GM12878 (cell line): ENCODE data around the gene CNOT6L. TPM values are rescaled to one million over a fixed set of nuclear protein-coding genes. Genes with fewer than 3 reads are reported as not detected.

Source experiments
- ASH2L ChIP-seq: fragments of 300-600, 200-600 bp; sonication (generic); IDR thresholded peaks from 2 replicates; pipeline ENCODE4 v1.6.1; 2017; ENCODE audit warnings: low read depth, mild to moderate bottlenecking, borderline replicate concordance
- BMI1 ChIP-seq: fragments of 450-650 bp; IDR thresholded peaks from 2 replicates; pipeline ENCODE4 v1.6.1; 2016; ENCODE audit warnings: mild to moderate bottlenecking, moderate library complexity, borderline replicate concordance
- EGR1 ChIP-seq, 2 experiments: IDR thresholded peaks; 1 replicate in 1 of 2; 2 replicates in 1 of 2; pipeline ENCODE4 v1.6.1; 2011 to 2012; ENCODE audit warnings: low read depth in 2 of 2, low read length in 2 of 2, borderline replicate concordance in 1 of 2, mild to moderate bottlenecking in 1 of 2, moderate library complexity in 1 of 2
- IRF4 ChIP-seq: IDR thresholded peaks from 2 replicates; pipeline ENCODE4 v1.6.1; 2011; ENCODE audit warnings: low read depth, low read length
- JUND ChIP-seq: IDR thresholded peaks from 2 replicates; pipeline ENCODE4 v1.6.1; 2012; ENCODE audit warnings: low read depth, mild to moderate bottlenecking, low read length, improper control_type of control experiment, moderate library complexity
- KLF5 ChIP-seq: fragments of 450-650 bp; IDR thresholded peaks from 2 replicates; pipeline ENCODE4 v1.6.1; 2014; ENCODE audit warnings: mild to moderate bottlenecking; ENCODE audit not compliant: partially characterized antibody
- MTA2 ChIP-seq: fragments of 450-650 bp; IDR thresholded peaks from 2 replicates; pipeline ENCODE4 v1.6.1; 2016; ENCODE audit warnings: low read depth, mild to moderate bottlenecking, moderate library complexity
- MTA3 ChIP-seq: IDR thresholded peaks from 2 replicates; pipeline ENCODE4 v1.6.1; 2012; ENCODE audit warnings: low read length, inconsistent platforms, borderline replicate concordance
- RELA ChIP-seq: fragments of 450-650 bp; IDR thresholded peaks from 2 replicates; pipeline ENCODE4 v1.8.0; 2014; ENCODE audit warnings: borderline replicate concordance; ENCODE audit not compliant: partially characterized antibody
- SMAD1 ChIP-seq: fragments of 450-650 bp; IDR thresholded peaks from 2 replicates; pipeline ENCODE4 v1.6.1; 2018; ENCODE audit warnings: mild to moderate bottlenecking, low read depth; ENCODE audit not compliant: partially characterized antibody
- SMARCA5 ChIP-seq: fragments of 450-650 bp; IDR thresholded peaks from 2 replicates; pipeline ENCODE4 v1.6.1; 2017; ENCODE audit warnings: mild to moderate bottlenecking
- STAT1 ChIP-seq: fragments of 450-650 bp; conservative IDR thresholded peaks from 2 replicates; pipeline ENCODE4 v1.6.1; 2014; ENCODE audit warnings: antibody characterized with exemption, mild to moderate bottlenecking
- polyA plus RNA-seq, 11 experiments: library from polyadenylated mRNA; depleted of rRNA in 4 of 11; unstranded in 6 of 11; stranded (reverse) in 5 of 11; fragments of >200 nt; fragmentation: Nextera tagmentation in 4 of 11; fragmentation: Illumina TruSeq in 1 of 11; extraction: Ambion mirVana in 4 of 11; extraction: Trizol in 1 of 11; gene quantifications; 1 replicate in 1 of 11; 2 replicates in 10 of 11; pipeline versions ENCODE4 v1.2.1 to v1.2.3, GENCODE V29; 2011 to 2016; ENCODE audit warnings: inconsistent platforms in 2 of 11, missing spikeins in 2 of 11, low read depth in 1 of 11
- total RNA-seq, 4 experiments: library from RNA; depleted of rRNA in 3 of 4; stranded (reverse); fragments of >200 nt in 3 of 4; fragmentation: Illumina TruSeq in 1 of 4; extraction: Trizol in 1 of 4; gene quantifications; 2 replicates each; pipeline versions ENCODE4 v1.2.1 to v1.2.3, GENCODE V29; 2013 to 2021
- TF ChIP-seq, protein P1 (sequence below): fragments of 450-650 bp; IDR thresholded peaks from 2 replicates; pipeline ENCODE4 v1.6.1; 2018; ENCODE audit warnings: mild to moderate bottlenecking, low read depth, moderate library complexity; ENCODE audit not compliant: partially characterized antibody
- TF ChIP-seq, protein P2 (sequence below): fragments of 450-650 bp; IDR thresholded peaks from 2 replicates; pipeline ENCODE4 v1.6.1; 2017; ENCODE audit warnings: low read depth, mild to moderate bottlenecking, moderate library complexity
- TF ChIP-seq, protein P3 (sequence below): fragments of 450-650 bp; IDR thresholded peaks from 2 replicates; pipeline ENCODE4 v1.6.1; 2017; ENCODE audit warnings: mild to moderate bottlenecking, moderate library complexity

The CNOT6L gene
- total and polyA plus RNA-seq, 10 of the 15 experiments (the other 5 are each of a cell fraction or from before 2014, with no cell fraction given), result 1.1 to 10.0 (median 3.0) TPM

DNA sequence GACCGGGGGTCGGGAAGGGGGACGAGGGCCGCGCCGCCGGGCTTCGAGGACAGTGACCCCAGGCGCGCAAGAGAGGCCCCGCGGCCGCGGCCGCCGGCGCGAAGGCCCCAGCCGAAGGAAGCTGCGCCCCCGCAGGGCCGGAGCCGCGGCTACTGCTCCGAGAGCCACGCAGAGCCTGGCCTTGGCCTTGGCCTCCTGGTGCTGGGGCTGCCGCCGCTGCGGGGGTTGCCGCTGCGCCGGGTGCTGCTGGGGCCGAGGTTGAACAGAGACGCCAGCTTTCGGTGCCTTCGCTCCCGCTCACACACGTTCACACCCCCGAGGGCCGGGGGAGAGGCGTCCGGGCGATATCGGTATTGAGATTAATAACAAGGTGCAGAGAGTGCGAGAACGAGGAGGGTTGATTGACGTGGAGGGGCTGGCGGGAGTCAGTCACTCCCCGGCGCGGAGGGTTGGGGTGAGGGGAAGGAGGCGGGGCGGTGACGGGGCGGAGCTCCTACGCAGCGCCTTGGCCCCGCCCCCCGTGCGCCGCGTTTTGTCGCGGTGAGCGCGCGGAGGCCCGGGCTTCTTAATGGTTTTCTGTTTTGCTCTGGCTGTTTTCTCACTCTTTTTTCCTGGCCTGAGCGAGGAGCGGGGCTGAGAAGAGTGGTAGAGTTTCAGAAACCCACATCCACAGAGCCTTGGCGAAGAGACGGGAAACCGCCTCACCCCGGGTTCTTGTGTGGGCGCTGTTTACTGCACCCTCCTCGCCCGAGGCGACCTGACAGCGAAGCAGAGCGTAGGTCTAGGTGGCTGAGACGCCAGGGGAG lies 878 bp upstream of the CNOT6L start (continued):
- TF ChIP-seq SMAD1, result no peak
- TF ChIP-seq ASH2L, result peak; percentile 48; the same call in 1 of the 2 replicates
- TF ChIP-seq, protein P1, sequence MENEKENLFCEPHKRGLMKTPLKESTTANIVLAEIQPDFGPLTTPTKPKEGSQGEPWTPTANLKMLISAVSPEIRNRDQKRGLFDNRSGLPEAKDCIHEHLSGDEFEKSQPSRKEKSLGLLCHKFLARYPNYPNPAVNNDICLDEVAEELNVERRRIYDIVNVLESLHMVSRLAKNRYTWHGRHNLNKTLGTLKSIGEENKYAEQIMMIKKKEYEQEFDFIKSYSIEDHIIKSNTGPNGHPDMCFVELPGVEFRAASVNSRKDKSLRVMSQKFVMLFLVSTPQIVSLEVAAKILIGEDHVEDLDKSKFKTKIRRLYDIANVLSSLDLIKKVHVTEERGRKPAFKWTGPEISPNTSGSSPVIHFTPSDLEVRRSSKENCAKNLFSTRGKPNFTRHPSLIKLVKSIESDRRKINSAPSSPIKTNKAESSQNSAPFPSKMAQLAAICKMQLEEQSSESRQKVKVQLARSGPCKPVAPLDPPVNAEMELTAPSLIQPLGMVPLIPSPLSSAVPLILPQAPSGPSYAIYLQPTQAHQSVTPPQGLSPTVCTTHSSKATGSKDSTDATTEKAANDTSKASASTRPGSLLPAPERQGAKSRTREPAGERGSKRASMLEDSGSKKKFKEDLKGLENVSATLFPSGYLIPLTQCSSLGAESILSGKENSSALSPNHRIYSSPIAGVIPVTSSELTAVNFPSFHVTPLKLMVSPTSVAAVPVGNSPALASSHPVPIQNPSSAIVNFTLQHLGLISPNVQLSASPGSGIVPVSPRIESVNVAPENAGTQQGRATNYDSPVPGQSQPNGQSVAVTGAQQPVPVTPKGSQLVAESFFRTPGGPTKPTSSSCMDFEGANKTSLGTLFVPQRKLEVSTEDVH, result no peak
- TF ChIP-seq MTA3, result no peak
- TF ChIP-seq KLF5, result peak; percentile 26
- TF ChIP-seq SMARCA5, result peak; percentile 17; the same call in 1 of the 2 replicates
- no peak; the same call in 1 of the 2 replicates for TF ChIP-seq STAT1
- TF ChIP-seq JUND, result no peak
- TF ChIP-seq IRF4, result no peak
- TF ChIP-seq MTA2, result 0 out of 2 replicates have a peak, but pooled peaks have one; percentile 14
- TF ChIP-seq, protein P2, sequence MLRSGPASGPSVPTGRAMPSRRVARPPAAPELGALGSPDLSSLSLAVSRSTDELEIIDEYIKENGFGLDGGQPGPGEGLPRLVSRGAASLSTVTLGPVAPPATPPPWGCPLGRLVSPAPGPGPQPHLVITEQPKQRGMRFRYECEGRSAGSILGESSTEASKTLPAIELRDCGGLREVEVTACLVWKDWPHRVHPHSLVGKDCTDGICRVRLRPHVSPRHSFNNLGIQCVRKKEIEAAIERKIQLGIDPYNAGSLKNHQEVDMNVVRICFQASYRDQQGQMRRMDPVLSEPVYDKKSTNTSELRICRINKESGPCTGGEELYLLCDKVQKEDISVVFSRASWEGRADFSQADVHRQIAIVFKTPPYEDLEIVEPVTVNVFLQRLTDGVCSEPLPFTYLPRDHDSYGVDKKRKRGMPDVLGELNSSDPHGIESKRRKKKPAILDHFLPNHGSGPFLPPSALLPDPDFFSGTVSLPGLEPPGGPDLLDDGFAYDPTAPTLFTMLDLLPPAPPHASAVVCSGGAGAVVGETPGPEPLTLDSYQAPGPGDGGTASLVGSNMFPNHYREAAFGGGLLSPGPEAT, result peak; percentile 62
- TF ChIP-seq BMI1, result peak; percentile 41; the same call in 1 of the 2 replicates
- TF ChIP-seq, protein P3, sequence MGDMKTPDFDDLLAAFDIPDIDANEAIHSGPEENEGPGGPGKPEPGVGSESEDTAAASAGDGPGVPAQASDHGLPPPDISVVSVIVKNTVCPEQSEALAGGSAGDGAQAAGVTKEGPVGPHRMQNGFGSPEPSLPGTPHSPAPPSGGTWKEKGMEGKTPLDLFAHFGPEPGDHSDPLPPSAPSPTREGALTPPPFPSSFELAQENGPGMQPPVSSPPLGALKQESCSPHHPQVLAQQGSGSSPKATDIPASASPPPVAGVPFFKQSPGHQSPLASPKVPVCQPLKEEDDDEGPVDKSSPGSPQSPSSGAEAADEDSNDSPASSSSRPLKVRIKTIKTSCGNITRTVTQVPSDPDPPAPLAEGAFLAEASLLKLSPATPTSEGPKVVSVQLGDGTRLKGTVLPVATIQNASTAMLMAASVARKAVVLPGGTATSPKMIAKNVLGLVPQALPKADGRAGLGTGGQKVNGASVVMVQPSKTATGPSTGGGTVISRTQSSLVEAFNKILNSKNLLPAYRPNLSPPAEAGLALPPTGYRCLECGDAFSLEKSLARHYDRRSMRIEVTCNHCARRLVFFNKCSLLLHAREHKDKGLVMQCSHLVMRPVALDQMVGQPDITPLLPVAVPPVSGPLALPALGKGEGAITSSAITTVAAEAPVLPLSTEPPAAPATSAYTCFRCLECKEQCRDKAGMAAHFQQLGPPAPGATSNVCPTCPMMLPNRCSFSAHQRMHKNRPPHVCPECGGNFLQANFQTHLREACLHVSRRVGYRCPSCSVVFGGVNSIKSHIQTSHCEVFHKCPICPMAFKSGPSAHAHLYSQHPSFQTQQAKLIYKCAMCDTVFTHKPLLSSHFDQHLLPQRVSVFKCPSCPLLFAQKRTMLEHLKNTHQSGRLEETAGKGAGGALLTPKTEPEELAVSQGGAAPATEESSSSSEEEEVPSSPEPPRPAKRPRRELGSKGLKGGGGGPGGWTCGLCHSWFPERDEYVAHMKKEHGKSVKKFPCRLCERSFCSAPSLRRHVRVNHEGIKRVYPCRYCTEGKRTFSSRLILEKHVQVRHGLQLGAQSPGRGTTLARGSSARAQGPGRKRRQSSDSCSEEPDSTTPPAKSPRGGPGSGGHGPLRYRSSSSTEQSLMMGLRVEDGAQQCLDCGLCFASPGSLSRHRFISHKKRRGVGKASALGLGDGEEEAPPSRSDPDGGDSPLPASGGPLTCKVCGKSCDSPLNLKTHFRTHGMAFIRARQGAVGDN, result peak; percentile 35; the same call in 1 of the 2 replicates
- TF ChIP-seq RELA, result peak; percentile 21
- peak in 1 of 2 experiments; percentile 69; a peak in 1 of 3 replicates for TF ChIP-seq EGR1 (IDR thresholded peaks at IDR 0.05; ENCODE audit: borderline replicate concordance in 1 of 2, low read depth in 2 of 2, low read length in 2 of 2)
